Endodermal cell (in vitro differentiated cells): ENCODE results near the gene MKX. TPM values are rescaled to one million over a fixed set of nuclear protein-coding genes. Genes with fewer than 3 reads are reported as not detected.

ENCODE experiments used
- DNase-seq: peaks from one replicate; pipeline ENCODE4 v3.0.0-alpha.2; 2017
- H3K27ac ChIP-seq: 2 replicates; pipeline ENCODE4 v1.5.1; 2013; ENCODE audit warnings: mild to moderate bottlenecking, low read depth, low read length, moderate library complexity
- H3K27me3 ChIP-seq: 2 replicates; pipeline ENCODE4 v1.6.1; 2013; ENCODE audit warnings: mild to moderate bottlenecking, low read length, moderate library complexity; ENCODE audit not compliant: insufficient read depth, control insufficient read depth, poor library complexity, severe bottlenecking
- H3K36me3 ChIP-seq: 2 replicates; pipeline ENCODE4 v1.7.0; 2013; ENCODE audit warnings: mild to moderate bottlenecking, low read length, moderate library complexity; ENCODE audit not compliant: control insufficient read depth, insufficient read depth
- H3K4me1 ChIP-seq: one replicate; pipeline ENCODE4 v1.7.0; 2013; ENCODE audit warnings: low read length; ENCODE audit not compliant: control insufficient read depth, insufficient read depth
- H3K4me3 ChIP-seq: 2 replicates; pipeline ENCODE4 v1.5.1; 2013; ENCODE audit warnings: mild to moderate bottlenecking, low read length, moderate library complexity
- H3K9ac ChIP-seq: 2 replicates; pipeline ENCODE4 v1.6.1; 2013; ENCODE audit warnings: mild to moderate bottlenecking, low read length, moderate library complexity; ENCODE audit not compliant: poor library complexity, severe bottlenecking; ENCODE audit errors: extremely low read depth
- H3K9me3 ChIP-seq: 2 replicates; pipeline ENCODE4 v1.6.1; 2013; ENCODE audit warnings: mild to moderate bottlenecking, low read length, moderate library complexity; ENCODE audit not compliant: control insufficient read depth
- H3K27ac Mint-ChIP-seq: 2 replicates; pipeline ENCODE4 v1.8.0; 2020; ENCODE audit warnings: mixed read lengths
- H3K27me3 Mint-ChIP-seq: 2 replicates; pipeline ENCODE4 v1.8.0; 2021; ENCODE audit warnings: mild to moderate bottlenecking, mixed read lengths; ENCODE audit not compliant: insufficient read depth
- H3K36me3 Mint-ChIP-seq: 2 replicates; pipeline ENCODE4 v1.8.0; 2020; ENCODE audit warnings: low read depth, mixed read lengths
- H3K4me1 Mint-ChIP-seq: 2 replicates; pipeline ENCODE4 v1.8.0; 2020; ENCODE audit warnings: mixed read lengths
- H3K4me3 Mint-ChIP-seq: 2 replicates; pipeline ENCODE4 v1.8.0; 2020; ENCODE audit warnings: mild to moderate bottlenecking, moderate library complexity, mixed read lengths
- H3K9me3 Mint-ChIP-seq: 2 replicates; pipeline ENCODE4 v1.8.0; 2020; ENCODE audit warnings: mild to moderate bottlenecking, mixed read lengths
- CTCF ChIP-seq: fragments of 200-600 bp; sonication (generic); conservative IDR thresholded peaks from 2 replicates; pipeline ENCODE4 v1.5.0; 2021; ENCODE audit warnings: antibody characterized with exemption, mild to moderate bottlenecking
- WGBS, 2 experiments: methylation state at CpG; one replicate each; pipeline versions ENCODE4 v1.1.5 to v1.1.7; 2013; ENCODE audit warnings: missing lambda C conversion rate in 2 of 2, mixed read lengths in 1 of 2; ENCODE audit not compliant: insufficient coverage in 1 of 2, insufficient read length in 1 of 2; 5-methylcytosine and 5-hydroxymethylcytosine counted together
- total RNA-seq, 2 donors: library from RNA; stranded (reverse); fragmentation: NEBNext Ultra II Directional in 1 of 2; extraction: Animal tissue kit (Norgen Biotek cat#: 25700) in 1 of 2; gene quantifications; 2 replicates in 1 of 2; 3 replicates in 1 of 2; pipeline ENCODE4 v1.2.1, GENCODE V29; 2021

The MKX gene
- total RNA-seq, 2 donors from 2014 or later = 0.29 to 0.55 TPM

- 82 to 96% methylated on average over 3 of the region's 3 CpGs for WGBS, 2 experiments
Observed at GRCh38 chr10:27713941-27714340, 31.7 kb downstream of the MKX start.

GRCh38 chr10:27710014-27710413 is 35.6 kb downstream of the MKX start:
- Histone ChIP-seq H3K9me3 (no peaks in the 10 kb centered on the region), H3K27me3 (no peaks in the 10 kb centered on the region), H3K36me3 (no peaks in the 10 kb centered on the region), H3K9ac (no peak overlapping the region), H3K4me1 (no peaks in the 10 kb centered on the region), H3K27ac (no peak overlapping the region), H3K4me3 (no peak overlapping the region)
- no peaks in the 10 kb centered on the region for H3K4me1 Mint-ChIP-seq
- DNase-seq = no peak
- H3K9me3 Mint-ChIP-seq = no peaks in the 10 kb centered on the region
- no peak overlapping the region for H3K4me3 Mint-ChIP-seq
- no peak overlapping the region for H3K27ac Mint-ChIP-seq
- TF ChIP-seq CTCF = no peak
- H3K27me3 Mint-ChIP-seq = no peaks in the 10 kb centered on the region
- no peaks in the 10 kb centered on the region for H3K36me3 Mint-ChIP-seq

More at GRCh38 chr10:27713941-27714340, 31.7 kb downstream of the MKX start:
- Mint-ChIP-seq H3K4me1 (no peaks in the 10 kb centered on the region), H3K9me3 (no peaks in the 10 kb centered on the region), H3K27me3 (no peaks in the 10 kb centered on the region), H3K36me3 (no peaks in the 10 kb centered on the region), H3K4me3 (no peak overlapping the region), H3K27ac (no peak overlapping the region)
- Histone ChIP-seq H3K27me3 (no peaks in the 10 kb centered on the region), H3K27ac (no peak overlapping the region), H3K36me3 (no peaks in the 10 kb centered on the region), H3K9me3 (no peaks in the 10 kb centered on the region), H3K4me1 (no peaks in the 10 kb centered on the region), H3K4me3 (no peak overlapping the region), H3K9ac (no peak overlapping the region)
- TF ChIP-seq CTCF = no peak
- DNase-seq = no peak

DNA sequence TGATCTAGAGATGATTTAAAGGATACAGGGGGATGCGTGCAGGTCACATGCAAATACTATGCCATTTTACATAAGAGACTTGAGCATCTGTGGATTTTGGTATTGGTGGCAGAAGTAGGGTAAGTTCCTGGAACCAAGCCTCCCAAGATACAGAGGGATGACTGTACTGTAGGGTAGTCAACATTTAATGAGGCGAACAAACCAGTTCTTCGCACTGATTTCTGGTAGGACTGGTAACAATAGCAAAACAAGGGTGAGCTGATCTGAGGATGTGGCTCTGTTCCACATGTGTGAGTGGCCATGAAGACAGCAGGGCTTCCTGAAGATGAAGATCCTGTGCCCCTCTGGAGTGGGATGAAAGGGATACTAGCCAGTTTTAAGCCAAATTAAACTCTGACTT is 36.3 kb downstream of the MKX start:
- Histone ChIP-seq H3K9me3 (no peaks in the 10 kb centered on the region), H3K4me1 (no peaks in the 10 kb centered on the region), H3K4me3 (no peak overlapping the region), H3K9ac (no peak overlapping the region), H3K27me3 (no peaks in the 10 kb centered on the region), H3K27ac (no peak overlapping the region), H3K36me3 (no peaks in the 10 kb centered on the region)
- no peak for TF ChIP-seq CTCF
- DNase-seq = no peak
- no peak overlapping the region for H3K27ac Mint-ChIP-seq
- no peaks in the 10 kb centered on the region for H3K9me3 Mint-ChIP-seq
- H3K4me1 Mint-ChIP-seq = no peaks in the 10 kb centered on the region
- 84 to 93% methylated on average over 2 to 3 of the region's 3 CpGs for WGBS, 2 experiments
- no peaks in the 10 kb centered on the region for H3K27me3 Mint-ChIP-seq
- H3K4me3 Mint-ChIP-seq = no peak overlapping the region
- H3K36me3 Mint-ChIP-seq = no peaks in the 10 kb centered on the region
